GM19025 (cell line): ENCODE data around the gene ABCC5.
"Not testable (repeated sequence)": the region's sequence is repeated elsewhere in the genome, so short reads cannot be mapped to it uniquely, and the experiment has no call there.

Experiments
- ATAC-seq: cut with Tn5 transposase; IDR thresholded peaks from one replicate; pipeline ENCODE4 v1.9.1; 2021; ENCODE audit warnings: mild to moderate bottlenecking, low read depth, moderate library complexity; ENCODE audit not compliant: unreplicated experiment

ABCC5 gene

GRCh38 chr3:184016811-184017671 lies 643 bp downstream of the ABCC5 start:
- peak; percentile 68 for ATAC-seq

- ATAC-seq = no peak
Measured at GRCh38 chr3:184016169-184016570, 1.5 kb downstream of the ABCC5 start.

GRCh38 chr3:184015381-184016019 lies 2.2 kb downstream of the ABCC5 start:
- ATAC-seq = no peak

GRCh38 chr3:184011937-184012889 lies 5.5 kb downstream of the ABCC5 start:
- no peak for ATAC-seq

GRCh38 chr3:184011230-184011876 lies 6.3 kb downstream of the ABCC5 start:
- no peak for ATAC-seq

- ATAC-seq = no peak
Measured at GRCh38 chr3:184008161-184008560, 9.5 kb downstream of the ABCC5 start.

GRCh38 chr3:184007143-184007813 lies 10.4 kb downstream of the ABCC5 start:
- not testable (repeated sequence) for ATAC-seq

GRCh38 chr3:184005941-184006507 lies 11.7 kb downstream of the ABCC5 start:
- ATAC-seq = no peak

GRCh38 chr3:184004476-184004875 lies 13.2 kb downstream of the ABCC5 start:
- no peak for ATAC-seq

- ATAC-seq = no peak
Measured at GRCh38 chr3:184003187-184003967, 14.3 kb downstream of the ABCC5 start.

- no peak for ATAC-seq
Measured at GRCh38 chr3:184002469-184002868, 15.2 kb downstream of the ABCC5 start.

- no peak for ATAC-seq
Measured at GRCh38 chr3:184001761-184002160, 15.9 kb downstream of the ABCC5 start.

- no peak for ATAC-seq
Measured at GRCh38 chr3:183991403-183991802, 26.3 kb downstream of the ABCC5 start.

GRCh38 chr3:183988216-183988790 lies 29.4 kb downstream of the ABCC5 start:
- no peak for ATAC-seq

GRCh38 chr3:183987000-183987600 lies 30.6 kb downstream of the ABCC5 start:
- no peak for ATAC-seq

- no peak for ATAC-seq
Measured at GRCh38 chr3:183984749-183985729, 32.6 kb downstream of the ABCC5 start.
